Measurements from ENCODE around the gene PPP1R27.

Gene PPP1R27

GRCh38 chr17:81854974-81855774 lies 20.3 kb upstream of the PPP1R27 start:
- no peak overlapping the region for H3K4me3 ChIP-seq (ENCODE audit: low read depth, low read length)
- no peak for DNase-seq (ENCODE audit: low read depth)
- no peak for TF ChIP-seq CTCF (IDR thresholded peaks at IDR 0.05; ENCODE audit: low read depth, low read length, missing control alignments)
- in situ Hi-C loops (cut with HindIII; ENCODE audit: low sequenced_read_pairs): no loop called here

DNA sequence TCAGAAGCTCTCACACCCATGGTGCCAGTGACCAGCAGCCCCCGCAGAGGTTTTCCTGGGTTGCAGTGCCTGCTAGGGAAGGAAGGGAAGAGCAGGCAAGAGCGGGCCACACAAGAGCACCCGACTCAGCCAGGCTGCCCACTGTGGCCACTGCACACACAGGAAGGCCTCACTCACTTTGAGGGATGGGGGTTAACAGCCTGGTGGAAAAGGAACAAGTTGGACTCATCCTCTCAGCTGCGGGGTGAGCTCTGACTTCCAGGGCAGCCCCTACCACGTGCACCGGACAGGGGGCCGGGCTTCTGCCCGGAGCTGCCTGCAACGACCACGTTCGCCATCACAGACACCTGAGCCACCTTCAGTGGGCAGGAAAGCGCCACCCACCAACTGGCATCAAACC lies 17.4 kb upstream of the PPP1R27 start:
- no peak for TF ChIP-seq CTCF (IDR thresholded peaks at IDR 0.05; ENCODE audit: low read depth, low read length, missing control alignments)
- in situ Hi-C loops (cut with HindIII; ENCODE audit: low sequenced_read_pairs): no loop called here

GRCh38 chr17:81851423-81851822 lies 16.6 kb upstream of the PPP1R27 start:
- no peak for TF ChIP-seq CTCF (IDR thresholded peaks at IDR 0.05; ENCODE audit: low read depth, low read length, missing control alignments)
- H3K4me3 ChIP-seq (ENCODE audit: low read depth, low read length): no peak overlapping the region
- in situ Hi-C loops (cut with HindIII; ENCODE audit: low sequenced_read_pairs): no loop called here
- DNase-seq (ENCODE audit: low read depth): no peak

More for the DNA sequence above, 17.4 kb upstream of the PPP1R27 start:
- H3K4me3 ChIP-seq (ENCODE audit: low read depth, low read length): no peak overlapping the region
- no peak for DNase-seq (ENCODE audit: low read depth)

DNA sequence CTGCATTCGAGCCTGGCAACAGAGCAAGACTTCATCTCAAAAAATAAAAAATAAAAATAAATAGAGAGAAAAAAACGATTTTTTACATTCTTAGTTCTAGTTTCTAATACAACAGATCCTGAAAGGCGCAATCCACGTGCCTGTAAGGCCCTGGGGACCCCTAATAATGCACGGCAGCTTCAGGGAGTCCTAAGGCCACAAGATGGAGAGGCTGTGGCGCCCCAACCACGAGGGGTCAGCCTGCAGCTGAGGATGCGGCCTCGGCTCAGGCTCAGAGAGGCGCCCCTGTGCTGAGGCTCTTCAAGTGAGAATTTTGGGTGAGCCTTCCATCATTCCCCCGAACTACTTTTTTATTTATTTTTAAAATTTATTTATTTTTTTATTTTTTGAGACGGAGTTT lies 14.6 kb upstream of the PPP1R27 start:
- H3K4me3 ChIP-seq (ENCODE audit: low read depth, low read length): no peak overlapping the region
- no peak for TF ChIP-seq CTCF (IDR thresholded peaks at IDR 0.05; ENCODE audit: low read depth, low read length, missing control alignments)
- in situ Hi-C loops (cut with HindIII; ENCODE audit: low sequenced_read_pairs): no loop called here
- no peak for DNase-seq (ENCODE audit: low read depth)

GRCh38 chr17:81846743-81847689 lies 12.2 kb upstream of the PPP1R27 start:
- H3K4me3 ChIP-seq (ENCODE audit: low read depth, low read length): no peak overlapping the region
- in situ Hi-C loops (cut with HindIII; ENCODE audit: low sequenced_read_pairs): no loop called here
- DNase-seq (ENCODE audit: low read depth): no peak
- TF ChIP-seq CTCF (IDR thresholded peaks at IDR 0.05; ENCODE audit: low read depth, low read length, missing control alignments): no peak

- no peak for TF ChIP-seq CTCF (IDR thresholded peaks at IDR 0.05; ENCODE audit: low read depth, low read length, missing control alignments)
- no peak overlapping the region for H3K4me3 ChIP-seq (ENCODE audit: low read depth, low read length)
- in situ Hi-C loops (cut with HindIII; ENCODE audit: low sequenced_read_pairs): no loop called here
- DNase-seq (ENCODE audit: low read depth): no peak
Observed at GRCh38 chr17:81845881-81846742, 11.3 kb upstream of the PPP1R27 start.
